ENCODE measurements around the gene RYR1.

DNA sequence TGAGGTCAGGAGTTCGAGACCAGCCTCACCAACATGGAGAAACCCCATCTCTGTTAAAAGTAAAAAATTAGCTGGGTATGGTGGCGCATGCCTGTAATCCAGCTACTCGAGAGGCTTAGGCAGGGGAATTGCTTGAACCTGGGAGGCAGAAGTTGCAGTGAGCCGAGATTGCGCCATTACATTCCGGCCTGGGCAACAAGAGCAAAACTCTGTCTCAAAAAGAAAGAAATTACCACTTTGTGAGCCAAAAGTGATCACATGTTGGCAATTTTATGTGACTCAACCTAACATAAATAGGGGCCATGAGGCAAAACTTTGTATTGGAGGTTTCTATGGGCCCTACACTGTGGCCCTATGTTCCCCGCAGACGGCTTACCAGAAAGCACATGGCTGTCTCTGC is 112.1 kb downstream of the RYR1 start:
- TF ChIP-seq, protein P1, sequence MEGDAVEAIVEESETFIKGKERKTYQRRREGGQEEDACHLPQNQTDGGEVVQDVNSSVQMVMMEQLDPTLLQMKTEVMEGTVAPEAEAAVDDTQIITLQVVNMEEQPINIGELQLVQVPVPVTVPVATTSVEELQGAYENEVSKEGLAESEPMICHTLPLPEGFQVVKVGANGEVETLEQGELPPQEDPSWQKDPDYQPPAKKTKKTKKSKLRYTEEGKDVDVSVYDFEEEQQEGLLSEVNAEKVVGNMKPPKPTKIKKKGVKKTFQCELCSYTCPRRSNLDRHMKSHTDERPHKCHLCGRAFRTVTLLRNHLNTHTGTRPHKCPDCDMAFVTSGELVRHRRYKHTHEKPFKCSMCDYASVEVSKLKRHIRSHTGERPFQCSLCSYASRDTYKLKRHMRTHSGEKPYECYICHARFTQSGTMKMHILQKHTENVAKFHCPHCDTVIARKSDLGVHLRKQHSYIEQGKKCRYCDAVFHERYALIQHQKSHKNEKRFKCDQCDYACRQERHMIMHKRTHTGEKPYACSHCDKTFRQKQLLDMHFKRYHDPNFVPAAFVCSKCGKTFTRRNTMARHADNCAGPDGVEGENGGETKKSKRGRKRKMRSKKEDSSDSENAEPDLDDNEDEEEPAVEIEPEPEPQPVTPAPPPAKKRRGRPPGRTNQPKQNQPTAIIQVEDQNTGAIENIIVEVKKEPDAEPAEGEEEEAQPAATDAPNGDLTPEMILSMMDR (conservative IDR thresholded peaks at IDR 0.05; ENCODE audit: low read length) = no peak
- no peak for TF ChIP-seq EZH2phosphoT487 (IDR thresholded peaks at IDR 0.05; ENCODE audit: borderline replicate concordance)

Data from Loucy (cell line).